GM12878 (cell line): ENCODE results near the gene FREY1. TPM values are rescaled to one million over a fixed set of nuclear protein-coding genes. Genes with fewer than 3 reads are reported as not detected.
A peak's percentile ranks its signal among the peaks of the same experiment; 100 is the strongest.

ENCODE experiments used
- ATAC-seq: fragments of 200-7000 bp; cut with Tn5 transposase; 3 replicates; pipeline ENCODE4 v1.9.1; 2020; ENCODE audit warnings: mild to moderate bottlenecking, moderate library complexity
- BruUV-seq: library from RNA; stranded (reverse); fragments of 400-500 nt; replicated peaks from 2 replicates; lab custom pipeline; 2021; lab: Mats Ljungman, UMichigan
- CTCF ChIA-PET: fragments of 300-600 bp; sonication (Branson Sonifier 250); formaldehyde crosslinking; extraction: SDS; loops from one replicate; lab custom pipeline; 2021; ENCODE audit warnings: inconsistent platforms; lab: Yijun Ruan, JAX
- POLR2A ChIA-PET: fragments of 350-600 bp; formaldehyde crosslinking; extraction: SDS; loops from one replicate; lab custom pipeline; 2021; ENCODE audit warnings: inconsistent platforms; lab: Charles Lee
- RAD21 ChIA-PET: fragments of 300-600 bp; sonication (Branson Sonifier 250); formaldehyde crosslinking; loops from one replicate; lab custom pipeline; 2023; ENCODE audit warnings: antibody characterized with exemption; ENCODE audit not compliant: unreplicated experiment; lab: Charles Lee
- SMC1A ChIA-PET: fragments of 300-600 bp; sonication (Branson Sonifier 250); formaldehyde crosslinking; loops from one replicate; lab custom pipeline; 2023; ENCODE audit not compliant: unreplicated experiment, uncharacterized antibody; lab: Charles Lee
- DNase-seq: peaks from one replicate; pipeline ENCODE4 v3.0.0-alpha.2; 2011; ENCODE audit warnings: low read depth, low spot score
- FAIRE-seq: peaks from 3 replicates; lab custom pipeline; 2011; peaks lifted over from hg19 to GRCh38; lab: Jason Lieb, UNC
- H2AFZ ChIP-seq: 2 replicates; pipeline ENCODE4 v1.6.0; 2011; ENCODE audit warnings: low read depth, low read length, control low read depth; ENCODE audit not compliant: control insufficient read depth
- H3K27ac ChIP-seq: 2 replicates; pipeline ENCODE4 v1.5.1; 2011; ENCODE audit warnings: control low read depth; ENCODE audit not compliant: control insufficient read depth, insufficient read depth
- H3K27me3 ChIP-seq, 2 experiments: replicated peaks in 1 of 2; 2 replicates each; pipeline versions ENCODE4 v1.6.0 to v1.6.1; 2011; ENCODE audit warnings: low read length in 1 of 2; ENCODE audit not compliant: control insufficient read depth in 2 of 2, insufficient read depth in 2 of 2
- H3K36me3 ChIP-seq, 2 experiments: 2 replicates each; pipeline ENCODE4 v1.5.1; 2011; ENCODE audit warnings: low read length in 1 of 2; ENCODE audit not compliant: control insufficient read depth in 2 of 2, insufficient read depth in 2 of 2
- H3K4me1 ChIP-seq: 2 replicates; pipeline ENCODE4 v1.6.1; 2011; ENCODE audit warnings: mild to moderate bottlenecking, low read length, moderate library complexity, mixed read lengths; ENCODE audit not compliant: control insufficient read depth, insufficient read depth
- H3K4me2 ChIP-seq: 2 replicates; pipeline ENCODE4 v1.6.0; 2011; ENCODE audit warnings: control low read depth; ENCODE audit not compliant: control insufficient read depth, insufficient read depth
- H3K4me3 ChIP-seq: fragments of 200-600 bp; sonication (generic); 2 replicates; pipeline ENCODE4 v1.5.1; 2016
- H3K79me2 ChIP-seq: 2 replicates; pipeline ENCODE4 v1.6.0; 2011; ENCODE audit warnings: low read length; ENCODE audit not compliant: control insufficient read depth, insufficient read depth
- H3K9ac ChIP-seq: 2 replicates; pipeline ENCODE4 v1.8.0; 2011; ENCODE audit warnings: low read length, control low read depth, mixed read lengths; ENCODE audit not compliant: control insufficient read depth, insufficient read depth
- H3K9me3 ChIP-seq: replicated peaks from 3 replicates; pipeline ENCODE4 v1.5.1; 2011; ENCODE audit warnings: mild to moderate bottlenecking, low read length; ENCODE audit not compliant: control insufficient read depth, insufficient read depth
- H4K20me1 ChIP-seq: 2 replicates; pipeline ENCODE4 v1.6.0; 2011; ENCODE audit not compliant: control insufficient read depth, insufficient read depth
- BCL11A ChIP-seq: IDR thresholded peaks from 2 replicates; pipeline ENCODE4 v1.6.1; 2011; ENCODE audit warnings: low read depth, low read length
- CEBPZ ChIP-seq: fragments of 150-350 bp; IDR thresholded peaks from 2 replicates; pipeline ENCODE4 v1.6.1; 2016; ENCODE audit warnings: low read depth, low read length
- GATAD2B ChIP-seq: fragments of 450-650 bp; conservative IDR thresholded peaks from 2 replicates; pipeline ENCODE4 v1.6.1; 2017; ENCODE audit warnings: low read depth, mild to moderate bottlenecking, moderate library complexity
- IKZF1 ChIP-seq: fragments of 450-650 bp; conservative IDR thresholded peaks from 2 replicates; pipeline ENCODE4 v1.6.1; 2017; ENCODE audit warnings: antibody characterized with exemption, mild to moderate bottlenecking
- KAT2A ChIP-seq: conservative IDR thresholded peaks from 2 replicates; pipeline ENCODE4 v1.6.1; 2011; ENCODE audit warnings: low read depth, low read length; ENCODE audit not compliant: control insufficient read depth
- RELB ChIP-seq: fragments of 450-650 bp; IDR thresholded peaks from 2 replicates; pipeline ENCODE4 v1.6.1; 2017; ENCODE audit warnings: low read depth, mild to moderate bottlenecking, moderate library complexity
- SIX5 ChIP-seq: IDR thresholded peaks from 2 replicates; pipeline ENCODE4 v1.6.1; 2011; ENCODE audit warnings: mild to moderate bottlenecking, low read depth, low read length, moderate library complexity; ENCODE audit not compliant: severe bottlenecking
- TCF12 ChIP-seq: IDR thresholded peaks from 2 replicates; pipeline ENCODE4 v1.6.1; 2011; ENCODE audit warnings: low read depth, mild to moderate bottlenecking, low read length
- TCF3 ChIP-seq: IDR thresholded peaks from 2 replicates; pipeline ENCODE4 v1.6.1; 2012; ENCODE audit warnings: low read depth, mild to moderate bottlenecking, low read length, borderline replicate concordance; ENCODE audit not compliant: insufficient read depth
- ZBTB33 ChIP-seq: fragments of 450-650 bp; IDR thresholded peaks from 2 replicates; pipeline ENCODE4 v1.6.1; 2017; ENCODE audit warnings: mild to moderate bottlenecking
- WGBS: methylation state at CpG from one replicate; pipeline ENCODE4 v1.1.6; 2016; ENCODE audit warnings: low lambda C conversion rate; ENCODE audit not compliant: insufficient replicate concordance, insufficient coverage; ENCODE audit errors: missing lambda C conversion rate; 5-methylcytosine and 5-hydroxymethylcytosine counted together
- in situ Hi-C: fragments of 300-500 bp; cut with MboI; formaldehyde crosslinking; loops from 9 replicates; pipeline ENCODE4 v1.14.3; 2018; ENCODE audit warnings: mixed read lengths
- intact Hi-C: fragments of 100-400 bp; cut with micrococcal nuclease; formaldehyde crosslinking; loops from one replicate; pipeline ENCODE4 v1.14.2; 2022; ENCODE audit not compliant: unreplicated experiment
- polyA plus RNA-seq, 11 experiments: library from polyadenylated mRNA; depleted of rRNA in 4 of 11; unstranded in 6 of 11; stranded (reverse) in 5 of 11; fragments of >200 nt; fragmentation: Nextera tagmentation in 4 of 11; fragmentation: Illumina TruSeq in 1 of 11; extraction: Ambion mirVana in 4 of 11; extraction: Trizol in 1 of 11; gene quantifications; 1 replicate in 1 of 11; 2 replicates in 10 of 11; pipeline versions ENCODE4 v1.2.1 to v1.2.3, GENCODE V29; 2011 to 2016; ENCODE audit warnings: inconsistent platforms in 2 of 11, missing spikeins in 2 of 11, low read depth in 1 of 11
- total RNA-seq, 4 experiments: library from RNA; depleted of rRNA in 3 of 4; stranded (reverse); fragments of >200 nt in 3 of 4; fragmentation: Illumina TruSeq in 1 of 4; extraction: Trizol in 1 of 4; gene quantifications; 2 replicates each; pipeline versions ENCODE4 v1.2.1 to v1.2.3, GENCODE V29; 2013 to 2021
- TF ChIP-seq, protein P1 (sequence below): fragments of 450-650 bp; IDR thresholded peaks from 2 replicates; pipeline ENCODE4 v1.6.1; 2014; ENCODE audit warnings: mild to moderate bottlenecking

Gene FREY1
- total and polyA plus RNA-seq, 10 of the 15 experiments (the other 5 are each of a cell fraction or from before 2014, with no cell fraction given): 0.13 to 1.7 (median 0.39) TPM; not detected in 3

GRCh38 chr11:45924036-45924915 is 17.2 kb upstream of the FREY1 start (continued):
- TF ChIP-seq RELB (no peak), BCL11A (no peak), SIX5 (no peak)

DNA sequence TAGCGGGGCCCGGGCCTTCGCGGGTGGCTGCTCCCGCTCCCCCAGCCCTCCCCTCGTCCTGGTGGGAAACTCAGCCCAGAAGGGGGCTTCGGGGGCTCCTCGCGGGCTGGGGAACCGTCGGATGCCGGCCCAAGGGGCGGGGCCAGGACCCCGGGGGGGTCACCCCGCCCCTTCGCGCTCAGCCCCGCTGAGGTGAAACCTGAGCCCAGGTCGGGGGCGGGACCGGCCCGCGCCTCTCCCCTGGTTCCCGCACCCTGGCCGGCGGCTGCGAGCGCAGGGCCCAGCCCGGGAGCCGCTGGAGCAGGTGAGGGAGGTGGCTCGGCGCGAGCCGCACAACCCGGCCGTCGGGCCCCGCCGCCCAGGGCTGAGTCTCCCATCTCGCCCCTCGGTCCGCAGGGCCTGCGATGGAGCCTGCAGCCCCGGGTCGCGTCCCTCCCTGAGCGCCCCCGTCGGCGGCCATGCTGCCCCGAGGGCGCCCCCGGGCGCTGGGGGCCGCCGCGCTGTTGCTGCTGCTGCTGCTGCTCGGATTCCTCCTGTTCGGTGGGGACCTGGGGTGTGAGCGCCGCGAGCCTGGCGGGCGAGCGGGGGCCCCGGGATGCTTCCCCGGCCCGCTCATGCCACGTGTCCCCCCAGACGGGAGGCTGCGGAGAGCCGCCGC is 15.5 kb upstream of the FREY1 start, which contains the start of gene LARGE2:
LARGE2 (plus strand) TSS at position 232 of the 658 bp plus-strand sequence; CDS start at position 459, 227 bp downstream.
- FAIRE-seq: no peak
- no peak within 1 kb of the TSS for H3K9ac ChIP-seq
- H3K79me2 ChIP-seq: peaks cover 1% of the 10 kb centered on the region
- RAD21 ChIA-PET: no interaction called here
- no peak for ATAC-seq
- no peaks in the 10 kb centered on the region for H4K20me1 ChIP-seq
- intact Hi-C loops: no loop called here
- peaks cover 5% of the 10 kb centered on the region for H3K4me1 ChIP-seq
- H2AFZ ChIP-seq: no peak within 1 kb of the TSS
- no peaks in the 10 kb centered on the region; the same call in 2 of the 3 replicates for H3K9me3 ChIP-seq
- in situ Hi-C loops: no loop called here
- no peak within 1 kb of the TSS for H3K27ac ChIP-seq
- peak within 1 kb of the TSS; percentile 53; the same call in 1 of the 2 replicates for H3K4me3 ChIP-seq
- WGBS: 5% methylated on average over 59 of the region's 73 CpGs
- H3K27me3 ChIP-seq: peaks cover 6 to 18% of the 10 kb centered on the region in 2 experiments; a peak in 3 of 4 replicates
- CTCF ChIA-PET: no interaction called here
- H3K4me2 ChIP-seq: peak within 1 kb of the TSS; percentile 66; the same call in 1 of the 2 replicates
- no TSS peak for BruUV-seq
- SMC1A ChIA-PET: no interaction called here
- POLR2A ChIA-PET: no interaction called here
- DNase-seq: no peak
- no peaks in the 10 kb centered on the region for H3K36me3 ChIP-seq
- no peak for TF ChIP-seq TCF3
- TF ChIP-seq ZBTB33: no peak
- TF ChIP-seq TCF12: no peak
- TF ChIP-seq GATAD2B: peak; percentile 6; the same call in 1 of the 2 replicates
- peak; percentile 67 for TF ChIP-seq IKZF1
- no peak for TF ChIP-seq KAT2A
- TF ChIP-seq, protein P1, sequence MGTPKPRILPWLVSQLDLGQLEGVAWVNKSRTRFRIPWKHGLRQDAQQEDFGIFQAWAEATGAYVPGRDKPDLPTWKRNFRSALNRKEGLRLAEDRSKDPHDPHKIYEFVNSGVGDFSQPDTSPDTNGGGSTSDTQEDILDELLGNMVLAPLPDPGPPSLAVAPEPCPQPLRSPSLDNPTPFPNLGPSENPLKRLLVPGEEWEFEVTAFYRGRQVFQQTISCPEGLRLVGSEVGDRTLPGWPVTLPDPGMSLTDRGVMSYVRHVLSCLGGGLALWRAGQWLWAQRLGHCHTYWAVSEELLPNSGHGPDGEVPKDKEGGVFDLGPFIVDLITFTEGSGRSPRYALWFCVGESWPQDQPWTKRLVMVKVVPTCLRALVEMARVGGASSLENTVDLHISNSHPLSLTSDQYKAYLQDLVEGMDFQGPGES: no peak
- no peak for TF ChIP-seq CEBPZ
